DND-41 (cell line): ENCODE results near the gene TEX54.
A peak's percentile ranks its signal among the peaks of the same experiment; 100 is the strongest.

Experiments
- ATAC-seq: fragments of 200-7000 bp; cut with Tn5 transposase; 3 replicates; pipeline ENCODE4 v1.9.1; 2021; ENCODE audit warnings: low read depth; ENCODE audit not compliant: insufficient read depth
- DNase-seq: peaks from one replicate; pipeline ENCODE4 v3.0.0-alpha.2; 2020
- H2AFZ ChIP-seq: 2 replicates; pipeline ENCODE4 v1.6.0; 2012; ENCODE audit warnings: low read depth, low read length
- H3K27ac ChIP-seq: 2 replicates; pipeline ENCODE4 v1.5.1; 2012; ENCODE audit warnings: low read length, inconsistent platforms
- H3K27me3 ChIP-seq: fragments of 200-600 bp; sonication (generic); 2 replicates; pipeline ENCODE4 v1.6.0; 2012; ENCODE audit warnings: low read length, mild to moderate bottlenecking, inconsistent platforms; ENCODE audit not compliant: insufficient read depth, poor library complexity
- H3K36me3 ChIP-seq: 2 replicates; pipeline ENCODE4 v1.5.1; 2012; ENCODE audit warnings: low read length, inconsistent platforms; ENCODE audit not compliant: insufficient read depth
- H3K4me1 ChIP-seq: 2 replicates; pipeline ENCODE4 v1.5.1; 2012; ENCODE audit warnings: mild to moderate bottlenecking, low read length; ENCODE audit not compliant: insufficient read depth
- H3K4me2 ChIP-seq: 2 replicates; pipeline ENCODE4 v1.6.0; 2012; ENCODE audit warnings: mild to moderate bottlenecking, moderate library complexity, low read length, inconsistent platforms; ENCODE audit not compliant: insufficient read depth
- H3K4me3 ChIP-seq, 2 experiments: fragments of 200-600 bp in 1 of 2; shearing (Covaris generic) in 1 of 2; 2 replicates each; pipeline ENCODE4 v1.5.1; 2012 to 2016; ENCODE audit warnings: inconsistent platforms in 2 of 2, low read length in 2 of 2, mild to moderate bottlenecking in 2 of 2, low read depth in 1 of 2, moderate library complexity in 1 of 2
- H3K79me2 ChIP-seq: 2 replicates; pipeline ENCODE4 v1.6.0; 2012; ENCODE audit warnings: low read length, inconsistent platforms; ENCODE audit not compliant: insufficient read depth
- H3K9ac ChIP-seq: 2 replicates; pipeline ENCODE4 v1.6.0; 2012; ENCODE audit warnings: low read depth, mild to moderate bottlenecking, inconsistent platforms, low read length, moderate library complexity
- H3K9me3 ChIP-seq: 2 replicates; pipeline ENCODE4 v1.5.1; 2012; ENCODE audit warnings: low read length, moderate library complexity, mild to moderate bottlenecking, inconsistent platforms; ENCODE audit not compliant: insufficient read depth, severe bottlenecking
- H4K20me1 ChIP-seq: 2 replicates; pipeline ENCODE4 v1.6.0; 2012; ENCODE audit warnings: low read length; ENCODE audit not compliant: insufficient read depth
- CTCF ChIP-seq: IDR thresholded peaks from 2 replicates; pipeline ENCODE4 v1.5.1; 2012; ENCODE audit warnings: borderline replicate concordance, low read length, moderate library complexity, mild to moderate bottlenecking; ENCODE audit not compliant: poor library complexity, severe bottlenecking; ENCODE audit errors: extremely low read depth
- EZH2 ChIP-seq: IDR thresholded peaks from 3 replicates; pipeline ENCODE4 v1.6.1; 2012; ENCODE audit warnings: borderline replicate concordance, low read depth, mild to moderate bottlenecking, moderate library complexity, low read length, inconsistent platforms; ENCODE audit not compliant: severe bottlenecking

Gene TEX54

GRCh38 chr11:62791501-62792201, 41.0 kb downstream of the TEX54 start, which contains the start of gene TMEM223:
Gene TMEM223 (minus strand): TSS chr11:62792006. CDS start chr11:62791994, 12 bp downstream.
- Histone ChIP-seq H4K20me1 (no peaks in the 10 kb centered on the region), H3K9me3 (no peaks in the 10 kb centered on the region), H3K9ac (peak within 1 kb of the TSS; percentile 78), H3K4me2 (peak within 1 kb of the TSS; percentile 92), H3K27me3 (no peaks in the 10 kb centered on the region), H3K27ac (peak within 1 kb of the TSS; percentile 73), H3K36me3 (peaks cover 78% of the 10 kb centered on the region), H2AFZ (peak within 1 kb of the TSS; percentile 71), H3K4me1 (peaks cover 51% of the 10 kb centered on the region), H3K79me2 (peaks cover 54% of the 10 kb centered on the region), H3K4me3 (peak within 1 kb of the TSS; percentile 47 to 72)
- ATAC-seq (peak; percentile 83), DNase-seq (peak; percentile 91)
- no peak for TF ChIP-seq CTCF
- no peak for TF ChIP-seq EZH2

- Histone ChIP-seq H3K4me1 (peaks cover 61% of the 10 kb centered on the region), H3K4me2 (peak overlapping the region; percentile 92; the same call in 1 of the 2 replicates), H3K9ac (0 out of 2 replicates have a peak overlapping the region, but pooled peaks have one; percentile 83), H3K27ac (no peak overlapping the region), H3K9me3 (no peaks in the 10 kb centered on the region), H3K36me3 (peaks cover 66% of the 10 kb centered on the region), H3K4me3 (no peak overlapping the region), H2AFZ (no peak overlapping the region), H3K79me2 (peaks cover 60% of the 10 kb centered on the region), H3K27me3 (no peaks in the 10 kb centered on the region), H4K20me1 (no peaks in the 10 kb centered on the region)
- DNase-seq = no peak
- no peak for ATAC-seq
- no peak for TF ChIP-seq EZH2
- TF ChIP-seq CTCF = no peak
These were observed 43.1 kb downstream of the TEX54 start for GRCh38 chr11:62789576-62789975.

GRCh38 chr11:62788991-62789390, 43.6 kb downstream of the TEX54 start:
- H3K36me3 ChIP-seq = peaks cover 60% of the 10 kb centered on the region
- no peak for ATAC-seq
- peak overlapping the region in 1 of 2 experiments; percentile 93; a peak in 2 of 4 replicates for H3K4me3 ChIP-seq

More at GRCh38 chr11:62788991-62789390, 43.6 kb downstream of the TEX54 start:
- DNase-seq = no peak
- peak overlapping the region; percentile 92 for H3K4me2 ChIP-seq
- H4K20me1 ChIP-seq = no peaks in the 10 kb centered on the region
- peak; percentile 13 for TF ChIP-seq CTCF
- no peak for TF ChIP-seq EZH2
- H3K27me3 ChIP-seq = no peaks in the 10 kb centered on the region
- peaks cover 61% of the 10 kb centered on the region for H3K4me1 ChIP-seq
- peaks cover 59% of the 10 kb centered on the region for H3K79me2 ChIP-seq
- no peaks in the 10 kb centered on the region for H3K9me3 ChIP-seq
- no peak overlapping the region for H3K27ac ChIP-seq
- H2AFZ ChIP-seq = no peak overlapping the region
- peak overlapping the region; percentile 83; the same call in 1 of the 2 replicates for H3K9ac ChIP-seq
